ENCODE data around the gene RPL18. TPM values are rescaled to one million over a fixed set of nuclear protein-coding genes. Genes with fewer than 3 reads are reported as not detected.

RPL18 gene
- total RNA-seq, 3 donors from 2014 or later (not counting 1 experiment from before 2014, with no cell fraction given) = 900 to 1,086 (median 1,066) TPM

GRCh38 chr19:48603850-48604249, 15.1 kb downstream of the RPL18 start:
- Histone ChIP-seq H3K4me3 (ENCODE audit: low read length) (no peak overlapping the region), H3K27me3 (ENCODE audit: control insufficient read depth, insufficient read depth, low read length) (no peaks in the 10 kb centered on the region), H3K4me1 (ENCODE audit: control insufficient read depth, insufficient read depth, low read length) (peaks cover 3% of the 10 kb centered on the region), H3K27ac (ENCODE audit: low read length) (no peak overlapping the region), H3K36me3 (ENCODE audit: control insufficient read depth, insufficient read depth, low read length) (no peaks in the 10 kb centered on the region), H3K9me3 (ENCODE audit: control insufficient read depth, insufficient read depth, low read length) (no peaks in the 10 kb centered on the region)
- Mint-ChIP-seq H3K36me3 (no peaks in the 10 kb centered on the region), H3K9me3 (no peaks in the 10 kb centered on the region), H3K27me3 (ENCODE audit: low read depth in 2 of 2) (peaks cover 0 to 3% of the 10 kb centered on the region in 2 donors), H3K4me3 (no peak overlapping the region), H3K27ac (no peak overlapping the region), H3K4me1 (peaks cover 0 to 3% of the 10 kb centered on the region in 2 donors)
- DNase-seq (no peak), ATAC-seq (no peak)
- intact Hi-C loops (cut with micrococcal nuclease) = no loop called here
- no peak for TF ChIP-seq CTCF (IDR thresholded peaks at IDR 0.05)
- WGBS (ENCODE audit: insufficient coverage) = 91% methylated on average over 9 of the region's 9 CpGs

GRCh38 chr19:48603449-48603848, 15.5 kb downstream of the RPL18 start:
- Histone ChIP-seq H3K4me1 (ENCODE audit: control insufficient read depth, insufficient read depth, low read length) (no peaks in the 10 kb centered on the region), H3K4me3 (ENCODE audit: low read length) (no peak overlapping the region), H3K36me3 (ENCODE audit: control insufficient read depth, insufficient read depth, low read length) (no peaks in the 10 kb centered on the region), H3K27me3 (ENCODE audit: control insufficient read depth, insufficient read depth, low read length) (no peaks in the 10 kb centered on the region), H3K9me3 (ENCODE audit: control insufficient read depth, insufficient read depth, low read length) (no peaks in the 10 kb centered on the region), H3K27ac (ENCODE audit: low read length) (no peak overlapping the region)
- no peaks in the 10 kb centered on the region for H3K4me1 Mint-ChIP-seq
- no peak for DNase-seq
- no peaks in the 10 kb centered on the region for H3K9me3 Mint-ChIP-seq
- H3K4me3 Mint-ChIP-seq = no peak overlapping the region
- H3K27ac Mint-ChIP-seq = no peak overlapping the region
- 94% methylated on average over 39 of the region's 39 CpGs for WGBS (ENCODE audit: insufficient coverage)
- intact Hi-C loops (cut with micrococcal nuclease) = no loop called here
- peaks cover 0 to 3% of the 10 kb centered on the region in 2 donors for H3K27me3 Mint-ChIP-seq (ENCODE audit: low read depth in 2 of 2)
- no peak for ATAC-seq
- no peak for TF ChIP-seq CTCF (IDR thresholded peaks at IDR 0.05)
- H3K36me3 Mint-ChIP-seq = no peaks in the 10 kb centered on the region

GRCh38 chr19:48603001-48603400, 16.0 kb downstream of the RPL18 start:
- no peaks in the 10 kb centered on the region for H3K27me3 ChIP-seq (ENCODE audit: control insufficient read depth, insufficient read depth, low read length)
- no peak overlapping the region for H3K4me3 Mint-ChIP-seq
- intact Hi-C loops (cut with micrococcal nuclease) = no loop called here
- no peaks in the 10 kb centered on the region for H3K36me3 Mint-ChIP-seq
- no peaks in the 10 kb centered on the region for H3K9me3 ChIP-seq (ENCODE audit: control insufficient read depth, insufficient read depth, low read length)
- no peaks in the 10 kb centered on the region for H3K4me1 ChIP-seq (ENCODE audit: control insufficient read depth, insufficient read depth, low read length)
- H3K27ac ChIP-seq (ENCODE audit: low read length) = no peak overlapping the region
- no peaks in the 10 kb centered on the region for H3K4me1 Mint-ChIP-seq
- ATAC-seq = no peak
- DNase-seq = no peak
- no peaks in the 10 kb centered on the region for H3K9me3 Mint-ChIP-seq
- no peak overlapping the region for H3K27ac Mint-ChIP-seq
- WGBS (ENCODE audit: insufficient coverage) = 84% methylated on average over 8 of the region's 9 CpGs
- no peak overlapping the region for H3K4me3 ChIP-seq (ENCODE audit: low read length)
- H3K36me3 ChIP-seq (ENCODE audit: control insufficient read depth, insufficient read depth, low read length) = no peaks in the 10 kb centered on the region
- no peak for TF ChIP-seq CTCF (IDR thresholded peaks at IDR 0.05)
- H3K27me3 Mint-ChIP-seq (ENCODE audit: low read depth in 2 of 2) = peaks cover 0 to 3% of the 10 kb centered on the region in 2 donors

- no peaks in the 10 kb centered on the region for H3K36me3 Mint-ChIP-seq
- intact Hi-C loops (cut with micrococcal nuclease) = no loop called here
- Histone ChIP-seq H3K4me3 (ENCODE audit: low read length) (no peak overlapping the region), H3K4me1 (ENCODE audit: control insufficient read depth, insufficient read depth, low read length) (peaks cover 9% of the 10 kb centered on the region), H3K36me3 (ENCODE audit: control insufficient read depth, insufficient read depth, low read length) (no peaks in the 10 kb centered on the region), H3K9me3 (ENCODE audit: control insufficient read depth, insufficient read depth, low read length) (no peaks in the 10 kb centered on the region), H3K27me3 (ENCODE audit: control insufficient read depth, insufficient read depth, low read length) (no peaks in the 10 kb centered on the region), H3K27ac (ENCODE audit: low read length) (no peak overlapping the region)
- H3K9me3 Mint-ChIP-seq = no peaks in the 10 kb centered on the region
- no peak for TF ChIP-seq CTCF (IDR thresholded peaks at IDR 0.05)
- no peak for ATAC-seq
- no peak overlapping the region for H3K4me3 Mint-ChIP-seq
- no peaks in the 10 kb centered on the region for H3K4me1 Mint-ChIP-seq
- WGBS (ENCODE audit: insufficient coverage) = 87% methylated on average over 19 of the region's 21 CpGs
- peaks cover 0 to 3% of the 10 kb centered on the region in 2 donors for H3K27me3 Mint-ChIP-seq (ENCODE audit: low read depth in 2 of 2)
- no peak for DNase-seq
- H3K27ac Mint-ChIP-seq = no peak overlapping the region
These were observed 18.1 kb downstream of the RPL18 start for GRCh38 chr19:48600679-48601417.

Measured in natural killer cell (primary cell).